Measurements from ENCODE around the gene GPC6. TPM values are rescaled to one million over a fixed set of nuclear protein-coding genes. Genes with fewer than 3 reads are reported as not detected.

GPC6 gene
- total RNA-seq, 1 experiment from 2014 or later, result not detected

GRCh38 chr13:93352616-93353015 lies 126.0 kb downstream of the GPC6 start:
- no peaks in the 10 kb centered on the region for H3K9me3 Mint-ChIP-seq (ENCODE audit: low read depth, unreplicated experiment)
- no peak overlapping the region for H3K27ac Mint-ChIP-seq (ENCODE audit: unreplicated experiment)

GRCh38 chr13:93355094-93355493 lies 128.5 kb downstream of the GPC6 start:
- Mint-ChIP-seq H3K27ac (ENCODE audit: unreplicated experiment) (no peak overlapping the region), H3K9me3 (ENCODE audit: low read depth, unreplicated experiment) (no peaks in the 10 kb centered on the region), H3K36me3 (ENCODE audit: insufficient read depth, unreplicated experiment) (no peaks in the 10 kb centered on the region), H3K4me1 (ENCODE audit: low read depth, unreplicated experiment) (no peaks in the 10 kb centered on the region), H3K27me3 (ENCODE audit: unreplicated experiment) (no peaks in the 10 kb centered on the region), H3K4me3 (ENCODE audit: low read depth, unreplicated experiment) (no peak overlapping the region)
- TF ChIP-seq CTCF (IDR thresholded peaks at IDR 0.05; ENCODE audit: unreplicated experiment), result no peak
- BruUV-seq (replicated peaks), result no TSS peak
- DNase-seq, result no peak
- intact Hi-C loops (cut with micrococcal nuclease; ENCODE audit: unreplicated experiment), result no loop called here
- CTCF ChIA-PET, result no interaction called here

More at GRCh38 chr13:93352616-93353015, 126.0 kb downstream of the GPC6 start:
- H3K4me3 Mint-ChIP-seq (ENCODE audit: low read depth, unreplicated experiment), result no peak overlapping the region
- no peaks in the 10 kb centered on the region for H3K27me3 Mint-ChIP-seq (ENCODE audit: unreplicated experiment)
- intact Hi-C loops (cut with micrococcal nuclease; ENCODE audit: unreplicated experiment), result loop anchor here (5.0 kb wide), 1 partner anchor 645 kb away; no protein-coding TSS in a partner anchor
- no TSS peak for BruUV-seq (replicated peaks)
- no peak for TF ChIP-seq CTCF (IDR thresholded peaks at IDR 0.05; ENCODE audit: unreplicated experiment)
- no peak for DNase-seq
- H3K36me3 Mint-ChIP-seq (ENCODE audit: insufficient read depth, unreplicated experiment), result no peaks in the 10 kb centered on the region
- CTCF ChIA-PET, result no interaction called here
- no peaks in the 10 kb centered on the region for H3K4me1 Mint-ChIP-seq (ENCODE audit: low read depth, unreplicated experiment)

GRCh38 chr13:93356469-93356868 lies 129.9 kb downstream of the GPC6 start:
- CTCF ChIA-PET, result no interaction called here
- intact Hi-C loops (cut with micrococcal nuclease; ENCODE audit: unreplicated experiment), result no loop called here
- Mint-ChIP-seq H3K4me1 (ENCODE audit: low read depth, unreplicated experiment) (no peaks in the 10 kb centered on the region), H3K27me3 (ENCODE audit: unreplicated experiment) (no peaks in the 10 kb centered on the region), H3K9me3 (ENCODE audit: low read depth, unreplicated experiment) (no peaks in the 10 kb centered on the region), H3K4me3 (ENCODE audit: low read depth, unreplicated experiment) (no peak overlapping the region), H3K27ac (ENCODE audit: unreplicated experiment) (no peak overlapping the region), H3K36me3 (ENCODE audit: insufficient read depth, unreplicated experiment) (no peaks in the 10 kb centered on the region)
- no peak for DNase-seq
- TF ChIP-seq CTCF (IDR thresholded peaks at IDR 0.05; ENCODE audit: unreplicated experiment), result no peak
- BruUV-seq (replicated peaks), result no TSS peak

GRCh38 chr13:93360021-93360420 lies 133.4 kb downstream of the GPC6 start:
- no peak for DNase-seq
- Mint-ChIP-seq H3K4me3 (ENCODE audit: low read depth, unreplicated experiment) (no peak overlapping the region), H3K4me1 (ENCODE audit: low read depth, unreplicated experiment) (no peaks in the 10 kb centered on the region), H3K9me3 (ENCODE audit: low read depth, unreplicated experiment) (peaks cover 4% of the 10 kb centered on the region), H3K36me3 (ENCODE audit: insufficient read depth, unreplicated experiment) (no peaks in the 10 kb centered on the region), H3K27me3 (ENCODE audit: unreplicated experiment) (no peaks in the 10 kb centered on the region), H3K27ac (ENCODE audit: unreplicated experiment) (no peak overlapping the region)
- BruUV-seq (replicated peaks), result no TSS peak
- intact Hi-C loops (cut with micrococcal nuclease; ENCODE audit: unreplicated experiment), result no loop called here
- CTCF ChIA-PET, result no interaction called here
- TF ChIP-seq CTCF (IDR thresholded peaks at IDR 0.05; ENCODE audit: unreplicated experiment), result no peak

Data from Calu3 (cell line).